HL-60 (cell line): ENCODE measurements around the gene DDI2.

Experiments
- POLR2AphosphoS5 ChIP-seq: IDR thresholded peaks from 2 replicates; pipeline ENCODE4 v1.6.1; 2012; ENCODE audit warnings: low read depth
- REST ChIP-seq: IDR thresholded peaks from 2 replicates; pipeline ENCODE4 v1.6.1; 2012; ENCODE audit warnings: low read depth; ENCODE audit not compliant: insufficient replicate concordance
- SPI1 ChIP-seq: IDR thresholded peaks from 2 replicates; pipeline ENCODE4 v1.6.1; 2012; ENCODE audit warnings: low read depth, mild to moderate bottlenecking, borderline replicate concordance
- TF ChIP-seq, protein P1 (sequence below): IDR thresholded peaks from one replicate; pipeline ENCODE4 v1.5.1; 2011; ENCODE audit warnings: low read length, control low read depth, inconsistent platforms; ENCODE audit not compliant: insufficient read depth

DNA sequence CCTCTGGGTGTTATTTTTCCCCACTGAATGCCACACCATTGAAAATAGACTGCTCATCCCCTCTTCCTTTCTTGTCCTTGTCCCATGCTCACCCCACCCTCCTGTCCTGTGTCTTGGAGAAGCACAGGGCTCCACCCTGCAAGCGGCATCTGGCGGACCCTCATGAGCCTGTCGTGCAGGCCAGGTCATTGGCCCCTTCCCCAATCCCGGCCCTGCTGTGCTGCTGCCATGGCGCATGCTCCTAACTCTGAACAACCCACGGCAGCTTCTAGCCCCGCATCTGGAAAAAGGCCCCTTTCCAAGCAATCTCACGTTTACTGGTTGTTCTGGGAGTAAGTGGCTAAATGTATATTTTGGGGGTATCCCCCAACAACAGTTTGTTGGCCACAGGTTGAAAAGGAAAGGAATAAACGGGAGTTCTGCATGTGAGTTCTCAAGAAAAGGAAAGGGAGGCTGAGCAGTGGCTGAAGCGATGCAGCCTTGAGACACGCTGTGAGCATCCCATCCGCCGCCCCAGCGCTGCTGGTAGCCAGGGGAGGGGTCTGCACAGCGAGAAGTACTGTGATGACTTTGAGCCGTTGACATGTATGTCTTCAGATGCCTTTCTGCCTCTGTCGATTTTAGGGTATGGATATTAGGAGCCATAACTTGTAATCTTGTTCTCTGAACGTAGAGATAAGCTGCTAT, 48.7 kb upstream of the DDI2 start:
- TF ChIP-seq, protein P1, sequence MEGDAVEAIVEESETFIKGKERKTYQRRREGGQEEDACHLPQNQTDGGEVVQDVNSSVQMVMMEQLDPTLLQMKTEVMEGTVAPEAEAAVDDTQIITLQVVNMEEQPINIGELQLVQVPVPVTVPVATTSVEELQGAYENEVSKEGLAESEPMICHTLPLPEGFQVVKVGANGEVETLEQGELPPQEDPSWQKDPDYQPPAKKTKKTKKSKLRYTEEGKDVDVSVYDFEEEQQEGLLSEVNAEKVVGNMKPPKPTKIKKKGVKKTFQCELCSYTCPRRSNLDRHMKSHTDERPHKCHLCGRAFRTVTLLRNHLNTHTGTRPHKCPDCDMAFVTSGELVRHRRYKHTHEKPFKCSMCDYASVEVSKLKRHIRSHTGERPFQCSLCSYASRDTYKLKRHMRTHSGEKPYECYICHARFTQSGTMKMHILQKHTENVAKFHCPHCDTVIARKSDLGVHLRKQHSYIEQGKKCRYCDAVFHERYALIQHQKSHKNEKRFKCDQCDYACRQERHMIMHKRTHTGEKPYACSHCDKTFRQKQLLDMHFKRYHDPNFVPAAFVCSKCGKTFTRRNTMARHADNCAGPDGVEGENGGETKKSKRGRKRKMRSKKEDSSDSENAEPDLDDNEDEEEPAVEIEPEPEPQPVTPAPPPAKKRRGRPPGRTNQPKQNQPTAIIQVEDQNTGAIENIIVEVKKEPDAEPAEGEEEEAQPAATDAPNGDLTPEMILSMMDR: no peak
- TF ChIP-seq POLR2AphosphoS5 (no peak), REST (no peak), SPI1 (no peak)
